Neural progenitor cell (in vitro differentiated cells): ENCODE data around the gene CFAP410. TPM values are rescaled to one million over a fixed set of nuclear protein-coding genes. Genes with fewer than 3 reads are reported as not detected.
A peak's percentile ranks its signal among the peaks of the same experiment; 100 is the strongest.

Experiments
- DNase-seq: peaks from one replicate; pipeline ENCODE4 v3.0.0-alpha.2; 2016; ENCODE audit warnings: low spot score
- H2AFZ ChIP-seq: fragments of 200-600 bp; sonication (generic); replicated peaks from 2 replicates; pipeline ENCODE4 v1.6.1; 2016; ENCODE audit warnings: antibody characterized with exemption
- H3F3A ChIP-seq: fragments of 200-600 bp; sonication (generic); 2 replicates; pipeline ENCODE4 v1.6.1; 2016; ENCODE audit warnings: antibody characterized with exemption, low read depth
- H3K27ac ChIP-seq: fragments of 200-600 bp; sonication (generic); 2 replicates; pipeline ENCODE4 v1.5.1; 2016; ENCODE audit warnings: mild to moderate bottlenecking
- H3K27me3 ChIP-seq: fragments of 200-600 bp; sonication (generic); 2 replicates; pipeline ENCODE4 v1.6.1; 2016; ENCODE audit warnings: mild to moderate bottlenecking, moderate library complexity
- H3K36me3 ChIP-seq: fragments of 200-600 bp; sonication (generic); 2 replicates; pipeline ENCODE4 v1.5.1; 2016
- H3K4me1 ChIP-seq: fragments of 200-600 bp; sonication (generic); 2 replicates; pipeline ENCODE4 v1.6.1; 2016; ENCODE audit warnings: mixed run types
- H3K4me2 ChIP-seq: fragments of 200-600 bp; sonication (generic); 2 replicates; pipeline ENCODE4 v1.6.1; 2016
- H3K4me3 ChIP-seq: fragments of 200-600 bp; sonication (generic); 2 replicates; pipeline ENCODE4 v1.5.1; 2016
- H3K79me2 ChIP-seq: fragments of 200-600 bp; sonication (generic); 2 replicates; pipeline ENCODE4 v1.6.1; 2016; ENCODE audit warnings: low read depth
- H3K9ac ChIP-seq: fragments of 200-600 bp; sonication (generic); 2 replicates; pipeline ENCODE4 v1.6.1; 2016
- H3K9me3 ChIP-seq: fragments of 200-600 bp; sonication (generic); 2 replicates; pipeline ENCODE4 v1.5.1; 2016; ENCODE audit warnings: low read depth
- H4K20me1 ChIP-seq: fragments of 200-600 bp; sonication (generic); 2 replicates; pipeline ENCODE4 v1.6.1; 2016; ENCODE audit warnings: low read depth
- H3K27ac Mint-ChIP-seq: 3 replicates; pipeline ENCODE4 v1.8.0; 2021; ENCODE audit warnings: mixed read lengths
- H3K27me3 Mint-ChIP-seq: 2 replicates; pipeline ENCODE4 v1.8.0; 2022; ENCODE audit warnings: low read depth, mild to moderate bottlenecking, inconsistent platforms, moderate library complexity, mixed read lengths; ENCODE audit not compliant: insufficient read depth
- H3K36me3 Mint-ChIP-seq: 3 replicates; pipeline ENCODE4 v1.8.0; 2021; ENCODE audit warnings: mixed read lengths
- H3K4me1 Mint-ChIP-seq: 3 replicates; pipeline ENCODE4 v1.8.0; 2021; ENCODE audit warnings: mixed read lengths
- H3K4me3 Mint-ChIP-seq: 3 replicates; pipeline ENCODE4 v1.8.0; 2021; ENCODE audit warnings: mild to moderate bottlenecking, moderate library complexity, mixed read lengths
- H3K9me3 Mint-ChIP-seq: 3 replicates; pipeline ENCODE4 v1.8.0; 2020; ENCODE audit warnings: mixed read lengths
- CTCF ChIP-seq: fragments of 200-600 bp; sonication (generic); IDR thresholded peaks from 2 replicates; pipeline ENCODE4 v1.5.1; 2017; ENCODE audit warnings: antibody characterized with exemption, mild to moderate bottlenecking
- EZH2 ChIP-seq: fragments of 200-600 bp; sonication (generic); IDR thresholded peaks from 2 replicates; pipeline ENCODE4 v1.6.1; 2017; ENCODE audit warnings: antibody characterized with exemption, mild to moderate bottlenecking, moderate library complexity
- EZH2phosphoT487 ChIP-seq: fragments of 200-600 bp; sonication (generic); IDR thresholded peaks from 2 replicates; pipeline ENCODE4 v1.6.1; 2017; ENCODE audit warnings: antibody characterized with exemption
- total RNA-seq: library from RNA; depleted of rRNA; stranded (reverse); fragments of >200 nt; gene quantifications from 2 replicates; pipeline ENCODE4 v1.2.3, GENCODE V29; 2015; ENCODE audit warnings: low replicate concordance

CFAP410 gene
- total RNA-seq, 1 donor from 2014 or later, result 7.5 TPM

- Histone ChIP-seq H3K4me1 (peaks cover 4% of the 10 kb centered on the region), H4K20me1 (no peaks in the 10 kb centered on the region), H3K4me3 (no peak overlapping the region), H3K79me2 (no peaks in the 10 kb centered on the region), H3F3A (no peaks in the 10 kb centered on the region), H3K9me3 (no peaks in the 10 kb centered on the region), H3K36me3 (no peaks in the 10 kb centered on the region), H3K27ac (no peak overlapping the region), H3K27me3 (peaks cover 34% of the 10 kb centered on the region), H2AFZ (no peak overlapping the region), H3K4me2 (no peak overlapping the region), H3K9ac (no peak overlapping the region)
- no peaks in the 10 kb centered on the region for H3K36me3 Mint-ChIP-seq
- H3K27me3 Mint-ChIP-seq, result peaks cover 14% of the 10 kb centered on the region
- H3K4me3 Mint-ChIP-seq, result no peak overlapping the region
- no peak overlapping the region for H3K27ac Mint-ChIP-seq
- H3K9me3 Mint-ChIP-seq, result peaks cover 13% of the 10 kb centered on the region
- H3K4me1 Mint-ChIP-seq, result no peaks in the 10 kb centered on the region
- DNase-seq, result no peak
- no peak for TF ChIP-seq CTCF
- no peak for TF ChIP-seq EZH2phosphoT487
- no peak for TF ChIP-seq EZH2
Measured at GRCh38 chr21:44365967-44366585, 26.9 kb upstream of the CFAP410 start.

- Histone ChIP-seq H2AFZ (no peak overlapping the region), H3K9me3 (no peaks in the 10 kb centered on the region), H3K27me3 (peaks cover 27% of the 10 kb centered on the region), H3K4me2 (no peak overlapping the region), H3F3A (no peaks in the 10 kb centered on the region), H3K36me3 (no peaks in the 10 kb centered on the region), H3K4me3 (no peak overlapping the region), H4K20me1 (no peaks in the 10 kb centered on the region), H3K9ac (no peak overlapping the region), H3K27ac (no peak overlapping the region), H3K79me2 (no peaks in the 10 kb centered on the region), H3K4me1 (peaks cover 3% of the 10 kb centered on the region)
- DNase-seq, result no peak
- no peaks in the 10 kb centered on the region for H3K36me3 Mint-ChIP-seq
- H3K27me3 Mint-ChIP-seq, result peaks cover 11% of the 10 kb centered on the region
- no peak for TF ChIP-seq EZH2phosphoT487
- no peak for TF ChIP-seq EZH2
- TF ChIP-seq CTCF, result no peak
- peaks cover 13% of the 10 kb centered on the region for H3K9me3 Mint-ChIP-seq
- H3K4me1 Mint-ChIP-seq, result no peaks in the 10 kb centered on the region
- no peak overlapping the region for H3K27ac Mint-ChIP-seq
- no peak overlapping the region for H3K4me3 Mint-ChIP-seq
Measured at GRCh38 chr21:44365251-44365966, 26.2 kb upstream of the CFAP410 start.

- Histone ChIP-seq H3K4me1 (no peaks in the 10 kb centered on the region), H3F3A (no peaks in the 10 kb centered on the region), H3K9me3 (no peaks in the 10 kb centered on the region), H3K79me2 (no peaks in the 10 kb centered on the region), H2AFZ (no peak overlapping the region), H3K36me3 (no peaks in the 10 kb centered on the region), H3K27me3 (peaks cover 19% of the 10 kb centered on the region), H3K27ac (no peak overlapping the region), H3K4me2 (no peak overlapping the region), H3K4me3 (no peak overlapping the region), H3K9ac (no peak overlapping the region), H4K20me1 (no peaks in the 10 kb centered on the region)
- Mint-ChIP-seq H3K36me3 (no peaks in the 10 kb centered on the region), H3K9me3 (peaks cover 13% of the 10 kb centered on the region), H3K4me3 (no peak overlapping the region), H3K27ac (no peak overlapping the region), H3K4me1 (no peaks in the 10 kb centered on the region), H3K27me3 (peaks cover 8% of the 10 kb centered on the region)
- no peak for DNase-seq
- peak; percentile 23 for TF ChIP-seq CTCF
- no peak for TF ChIP-seq EZH2phosphoT487
- no peak for TF ChIP-seq EZH2
Measured at GRCh38 chr21:44364151-44365053, 25.2 kb upstream of the CFAP410 start.
